Measurements from ENCODE around the gene STK24.

STK24 gene

DNA sequence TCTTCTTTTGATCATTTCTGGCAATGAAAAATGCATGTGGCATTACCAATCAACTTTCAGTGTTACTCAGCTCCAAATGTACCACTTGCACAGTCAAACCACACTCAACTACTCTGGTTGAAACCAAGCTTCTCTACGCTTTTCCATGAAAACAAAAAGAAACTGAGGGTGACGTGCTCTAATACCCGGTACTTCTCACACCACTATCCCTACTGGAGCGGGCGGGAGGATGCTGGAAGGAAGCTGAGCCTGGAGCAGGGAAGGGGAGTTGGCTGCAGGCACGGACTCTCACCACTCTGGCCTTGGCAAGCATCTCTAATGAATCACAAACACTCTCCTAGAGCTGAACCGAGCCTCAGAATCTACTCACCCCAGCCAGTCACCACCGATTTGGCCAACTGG lies 48.2 kb downstream of the STK24 start:
- Mint-ChIP-seq H3K9me3 (no peaks in the 10 kb centered on the region), H3K36me3 (ENCODE audit: low read depth) (peaks cover 7% of the 10 kb centered on the region), H3K27me3 (ENCODE audit: low read depth) (no peaks in the 10 kb centered on the region), H3K4me1 (peaks cover 60% of the 10 kb centered on the region), H3K4me3 (no peak overlapping the region), H3K27ac (no peak overlapping the region)
- TF ChIP-seq, protein P1, sequence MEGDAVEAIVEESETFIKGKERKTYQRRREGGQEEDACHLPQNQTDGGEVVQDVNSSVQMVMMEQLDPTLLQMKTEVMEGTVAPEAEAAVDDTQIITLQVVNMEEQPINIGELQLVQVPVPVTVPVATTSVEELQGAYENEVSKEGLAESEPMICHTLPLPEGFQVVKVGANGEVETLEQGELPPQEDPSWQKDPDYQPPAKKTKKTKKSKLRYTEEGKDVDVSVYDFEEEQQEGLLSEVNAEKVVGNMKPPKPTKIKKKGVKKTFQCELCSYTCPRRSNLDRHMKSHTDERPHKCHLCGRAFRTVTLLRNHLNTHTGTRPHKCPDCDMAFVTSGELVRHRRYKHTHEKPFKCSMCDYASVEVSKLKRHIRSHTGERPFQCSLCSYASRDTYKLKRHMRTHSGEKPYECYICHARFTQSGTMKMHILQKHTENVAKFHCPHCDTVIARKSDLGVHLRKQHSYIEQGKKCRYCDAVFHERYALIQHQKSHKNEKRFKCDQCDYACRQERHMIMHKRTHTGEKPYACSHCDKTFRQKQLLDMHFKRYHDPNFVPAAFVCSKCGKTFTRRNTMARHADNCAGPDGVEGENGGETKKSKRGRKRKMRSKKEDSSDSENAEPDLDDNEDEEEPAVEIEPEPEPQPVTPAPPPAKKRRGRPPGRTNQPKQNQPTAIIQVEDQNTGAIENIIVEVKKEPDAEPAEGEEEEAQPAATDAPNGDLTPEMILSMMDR (IDR thresholded peaks at IDR 0.05; ENCODE audit: unreplicated experiment in 3 of 3): no peak

- Mint-ChIP-seq H3K27ac (no peak overlapping the region), H3K9me3 (no peaks in the 10 kb centered on the region), H3K4me3 (no peak overlapping the region), H3K4me1 (peaks cover 71% of the 10 kb centered on the region), H3K27me3 (ENCODE audit: low read depth) (no peaks in the 10 kb centered on the region), H3K36me3 (ENCODE audit: low read depth) (peaks cover 7% of the 10 kb centered on the region)
- TF ChIP-seq, protein P1 (IDR thresholded peaks at IDR 0.05; ENCODE audit: unreplicated experiment in 3 of 3): no peak
Measured at GRCh38 chr13:98527526-98527925, 49.4 kb downstream of the STK24 start.

DNA sequence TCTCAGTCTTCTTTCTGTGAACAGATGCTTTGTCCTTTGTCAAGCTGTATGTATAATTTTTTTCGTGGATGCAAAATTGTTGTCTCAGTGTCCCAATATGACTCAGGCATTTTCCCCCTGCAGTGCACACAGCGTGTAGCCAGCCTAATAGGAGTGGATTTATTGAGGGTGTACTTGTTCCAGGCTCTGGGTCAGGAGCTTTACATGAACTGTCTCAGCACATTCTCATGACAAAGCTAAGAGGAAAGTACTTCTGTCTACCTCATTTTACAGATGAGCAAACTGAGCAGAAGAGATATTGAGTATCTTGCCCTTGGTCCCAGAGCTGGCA lies 50.8 kb downstream of the STK24 start:
- TF ChIP-seq, protein P1 (IDR thresholded peaks at IDR 0.05; ENCODE audit: unreplicated experiment in 3 of 3): no peak
- Mint-ChIP-seq H3K4me1 (peaks cover 81% of the 10 kb centered on the region), H3K4me3 (no peak overlapping the region), H3K9me3 (no peaks in the 10 kb centered on the region), H3K27me3 (ENCODE audit: low read depth) (peaks cover 4% of the 10 kb centered on the region), H3K36me3 (ENCODE audit: low read depth) (peaks cover 7% of the 10 kb centered on the region), H3K27ac (peak overlapping the region in 1 of 3 experiments; percentile 60)

- Mint-ChIP-seq H3K27me3 (ENCODE audit: low read depth) (peaks cover 4% of the 10 kb centered on the region), H3K27ac (peak overlapping the region in 1 of 3 experiments; percentile 60), H3K4me3 (no peak overlapping the region), H3K9me3 (no peaks in the 10 kb centered on the region), H3K4me1 (peaks cover 81% of the 10 kb centered on the region), H3K36me3 (ENCODE audit: low read depth) (peaks cover 7% of the 10 kb centered on the region)
- TF ChIP-seq, protein P1 (IDR thresholded peaks at IDR 0.05; ENCODE audit: unreplicated experiment in 3 of 3): no peak
Measured at GRCh38 chr13:98525456-98526181, 51.3 kb downstream of the STK24 start.

GRCh38 chr13:98524793-98525192 lies 52.1 kb downstream of the STK24 start:
- TF ChIP-seq, protein P1 (IDR thresholded peaks at IDR 0.05; ENCODE audit: unreplicated experiment in 3 of 3): no peak
- H3K4me3 Mint-ChIP-seq: no peak overlapping the region
- H3K4me1 Mint-ChIP-seq: peaks cover 82% of the 10 kb centered on the region
- H3K36me3 Mint-ChIP-seq (ENCODE audit: low read depth): peaks cover 7% of the 10 kb centered on the region
- peak overlapping the region in 1 of 3 experiments; percentile 52 for H3K27ac Mint-ChIP-seq
- H3K9me3 Mint-ChIP-seq: no peaks in the 10 kb centered on the region
- peaks cover 4% of the 10 kb centered on the region for H3K27me3 Mint-ChIP-seq (ENCODE audit: low read depth)

- Mint-ChIP-seq H3K4me1 (peaks cover 82% of the 10 kb centered on the region), H3K36me3 (ENCODE audit: low read depth) (peaks cover 8% of the 10 kb centered on the region), H3K27me3 (ENCODE audit: low read depth) (peaks cover 4% of the 10 kb centered on the region), H3K27ac (peak overlapping the region in 1 of 3 experiments; percentile 52), H3K9me3 (no peaks in the 10 kb centered on the region), H3K4me3 (no peak overlapping the region)
- TF ChIP-seq, protein P1 (IDR thresholded peaks at IDR 0.05; ENCODE audit: unreplicated experiment in 3 of 3): no peak
Measured at GRCh38 chr13:98524391-98524790, 52.5 kb downstream of the STK24 start.
